T-helper 22 cell (primary cell): ENCODE data around the gene CEP55.

Source experiments
- DNase-seq: peaks from one replicate; pipeline ENCODE4 v3.0.0-alpha.2; 2020; ENCODE audit warnings: low read depth

The CEP55 gene

DNA sequence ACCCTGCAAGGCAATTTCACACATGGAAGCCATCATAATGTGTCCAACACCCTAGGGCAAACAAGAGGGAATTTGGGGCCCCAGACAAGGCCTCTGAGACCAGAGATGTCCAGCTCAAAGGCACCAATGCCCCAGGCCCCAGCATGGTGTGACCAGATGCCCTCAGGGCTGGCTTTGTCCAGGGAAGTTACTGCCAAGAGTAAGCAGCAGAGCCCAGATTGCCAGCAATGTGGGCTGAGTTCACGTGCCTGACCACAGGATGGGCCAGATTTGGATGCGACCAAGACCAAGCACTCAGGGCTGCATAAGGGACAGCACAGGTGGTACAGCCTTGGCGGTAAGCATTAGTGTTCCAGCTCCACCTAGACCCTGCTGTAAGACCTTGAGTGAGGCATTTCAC lies 27.0 kb upstream of the CEP55 start:
- no peak for DNase-seq

GRCh38 chr10:93471110-93471651 lies 25.2 kb upstream of the CEP55 start:
- DNase-seq, result no peak

- DNase-seq, result no peak
These were observed 23.3 kb upstream of the CEP55 start for GRCh38 chr10:93473161-93473560.

GRCh38 chr10:93473804-93474472 lies 22.5 kb upstream of the CEP55 start:
- no peak for DNase-seq

DNA sequence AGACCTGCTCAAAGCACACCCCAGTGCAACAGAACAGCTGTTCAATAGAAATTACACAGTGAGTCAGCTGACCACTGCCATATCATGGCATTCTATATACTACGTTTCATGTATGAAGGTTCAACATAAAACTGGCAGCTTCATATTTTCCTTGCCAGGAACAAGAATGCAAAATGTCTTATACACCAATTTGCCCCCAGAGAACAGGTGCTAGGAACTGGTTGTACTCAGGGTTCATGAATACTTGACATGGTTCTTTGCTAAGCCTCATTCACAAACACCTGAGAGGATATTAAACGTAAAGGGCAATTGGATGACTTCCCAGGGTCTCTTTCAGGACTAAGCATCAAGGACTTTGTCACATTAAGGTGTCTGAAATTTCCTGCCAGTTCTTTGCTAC lies 21.2 kb upstream of the CEP55 start:
- no peak for DNase-seq

DNA sequence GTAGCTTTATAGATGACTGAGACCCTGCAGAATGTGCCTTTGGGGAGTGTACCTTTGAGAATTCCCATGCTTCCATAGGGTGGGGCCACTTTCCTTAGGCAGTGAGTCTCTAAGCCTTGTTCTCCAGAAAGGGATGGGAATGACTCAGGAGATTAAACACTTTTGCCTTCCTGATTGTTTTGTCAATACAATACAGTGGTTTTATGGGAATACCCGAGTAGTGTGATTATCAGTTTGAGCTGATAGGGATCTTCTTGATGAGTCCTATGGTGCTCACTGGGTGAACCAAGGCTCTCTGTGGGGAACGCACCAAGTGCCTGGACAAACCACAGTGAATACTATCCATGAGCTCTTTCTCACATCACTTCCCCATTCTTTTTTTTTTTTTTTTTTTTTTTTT lies 20.5 kb upstream of the CEP55 start:
- DNase-seq, result no peak

- no peak for DNase-seq
These were observed 19.7 kb upstream of the CEP55 start for GRCh38 chr10:93476756-93477155.

GRCh38 chr10:93478873-93479272 lies 17.5 kb upstream of the CEP55 start:
- DNase-seq, result no peak

- DNase-seq, result no peak
These were observed 14.7 kb upstream of the CEP55 start for GRCh38 chr10:93481637-93482144.

- peak; percentile 7 for DNase-seq
These were observed 14.1 kb upstream of the CEP55 start, which contains the start of gene MYOF for GRCh38 chr10:93482145-93482834. Gene MYOF (minus strand): TSS chr10:93482334. CDS start chr10:93482194, 140 bp downstream.

DNA sequence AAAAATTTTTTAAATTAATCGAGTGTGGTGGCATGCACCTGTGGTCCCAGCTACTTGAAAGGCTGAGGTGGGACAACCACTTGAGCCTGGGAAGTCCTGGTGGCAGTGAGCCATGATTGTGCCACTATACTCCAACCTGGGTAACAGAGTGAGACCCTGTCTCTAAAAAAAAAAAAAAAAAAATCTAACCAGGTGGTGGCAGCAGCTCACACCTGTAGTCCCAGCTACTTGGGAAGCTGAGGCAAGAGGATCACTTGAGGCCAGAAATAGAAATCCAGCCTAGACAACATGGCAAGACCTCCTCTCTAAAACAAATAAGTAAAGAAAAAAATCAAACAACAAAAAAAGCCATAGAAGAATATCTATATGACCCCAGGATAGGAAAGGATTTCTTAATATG lies 10.7 kb upstream of the CEP55 start:
- no peak for DNase-seq

DNA sequence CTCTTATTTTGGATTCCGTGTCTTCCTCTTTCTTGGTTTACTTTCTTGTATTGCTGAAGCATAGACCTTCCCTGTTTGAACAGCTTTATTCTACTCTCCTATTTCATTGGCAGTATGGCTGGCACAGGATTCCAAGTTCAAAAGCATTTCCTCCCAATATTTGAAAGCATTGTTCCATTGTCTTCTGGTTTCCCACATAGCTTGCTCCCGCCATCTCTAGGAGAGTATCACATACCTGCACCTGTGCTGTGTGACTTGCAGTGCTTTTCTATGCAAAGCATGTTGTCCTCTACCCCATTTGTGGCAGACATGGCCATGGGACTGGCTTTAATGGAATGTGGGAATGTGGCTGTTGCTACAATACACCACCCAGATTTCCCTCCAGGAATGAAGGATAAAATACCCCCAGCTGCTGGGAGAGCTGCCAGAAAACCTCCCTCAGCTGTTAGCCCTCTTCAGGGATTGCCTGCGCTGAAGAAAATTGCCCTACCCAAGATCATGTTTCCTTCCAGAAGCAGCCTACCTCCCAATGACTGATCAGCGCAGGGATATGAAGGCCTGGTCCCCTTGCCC lies 7.4 kb upstream of the CEP55 start:
- DNase-seq, result no peak

GRCh38 chr10:93491602-93492121 lies 4.8 kb upstream of the CEP55 start:
- no peak for DNase-seq

GRCh38 chr10:93493162-93493561 lies 3.2 kb upstream of the CEP55 start:
- DNase-seq, result no peak

- DNase-seq, result no peak
These were observed 1.9 kb upstream of the CEP55 start for GRCh38 chr10:93494494-93494893.

DNA sequence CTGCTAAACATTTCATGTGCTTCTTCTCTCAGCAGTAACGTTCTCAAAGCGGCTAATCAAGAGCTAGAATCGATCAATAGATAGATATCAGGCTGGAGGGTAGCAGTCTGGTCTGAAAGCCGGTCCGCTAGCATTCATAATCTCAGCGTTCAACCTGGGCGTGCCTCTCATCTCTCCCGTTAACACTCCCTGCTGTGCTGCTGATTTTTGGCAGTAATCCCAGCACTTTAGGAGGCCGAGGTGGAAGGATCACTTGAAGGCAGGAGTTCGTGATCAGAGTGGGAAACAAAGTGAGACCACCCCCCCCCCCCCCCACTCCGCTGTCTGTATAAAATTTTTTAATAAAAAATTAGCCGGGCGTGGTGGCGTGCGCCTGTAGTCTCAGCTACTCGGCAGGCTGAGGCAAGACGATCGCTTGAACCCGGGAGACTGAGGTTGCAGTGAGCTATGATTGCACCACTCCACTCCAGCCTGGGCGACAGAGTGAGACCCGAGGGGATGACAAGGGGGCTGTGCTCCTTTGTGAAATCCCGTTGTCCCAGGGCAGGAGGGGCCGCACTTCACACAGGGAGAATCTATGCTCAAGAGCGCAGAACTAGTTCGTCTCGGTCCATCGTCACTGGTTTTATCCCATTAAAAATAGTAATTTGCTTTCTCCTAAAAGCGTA lies 624 bp upstream of the CEP55 start:
- DNase-seq, result no peak

- DNase-seq, result no peak
These were observed 1.8 kb downstream of the CEP55 start for GRCh38 chr10:93498166-93498565.

DNA sequence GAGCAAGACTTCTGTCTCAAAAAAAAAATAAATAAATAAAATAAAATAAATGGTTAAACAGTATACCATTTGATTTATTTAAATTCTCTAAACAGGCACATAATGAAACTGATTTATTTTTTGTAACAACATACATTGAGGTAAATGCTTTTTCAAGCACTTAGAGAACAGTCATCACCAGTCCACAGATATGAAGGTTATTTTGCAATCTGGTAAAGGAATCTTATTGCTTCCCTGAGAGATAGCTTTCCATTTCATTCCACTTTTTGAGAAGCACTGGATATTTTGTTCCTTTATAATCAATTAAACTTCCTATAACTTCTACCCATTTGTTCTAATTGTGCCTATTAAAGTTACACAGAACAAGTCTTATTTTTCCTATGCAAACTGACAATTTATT lies 5.2 kb downstream of the CEP55 start:
- no peak for DNase-seq

GRCh38 chr10:93503075-93503474 lies 6.7 kb downstream of the CEP55 start:
- no peak for DNase-seq

- no peak for DNase-seq
These were observed 8.7 kb downstream of the CEP55 start for GRCh38 chr10:93505075-93505474.

GRCh38 chr10:93509816-93510215 lies 13.4 kb downstream of the CEP55 start:
- no peak for DNase-seq

DNA sequence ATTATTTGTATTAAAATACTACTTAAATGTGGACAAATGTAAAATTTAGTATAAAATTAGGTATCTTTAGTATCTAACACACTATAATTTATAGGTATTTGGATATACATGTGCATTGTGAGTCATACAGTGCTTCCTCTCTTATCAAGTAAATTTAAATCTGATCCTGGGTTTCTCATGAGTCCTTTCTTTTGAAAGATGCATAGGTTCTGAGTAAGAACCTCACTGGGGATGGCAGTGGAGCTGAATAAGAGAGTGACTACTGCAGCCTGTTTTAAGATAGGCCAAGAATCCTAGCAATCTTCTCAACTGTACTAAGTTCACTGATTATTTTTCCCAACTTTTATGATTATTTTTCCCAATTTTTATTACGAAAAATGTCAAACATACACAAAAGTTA lies 16.2 kb downstream of the CEP55 start:
- no peak for DNase-seq
